HEK293 (cell line): ENCODE measurements around the gene USP33.

Source experiments
- CTCF ChIA-PET: fragments of 350-600 bp; formaldehyde crosslinking; extraction: SDS; loops from one replicate; lab custom pipeline; 2021; ENCODE audit warnings: antibody characterized with exemption; lab: Yijun Ruan, JAX
- POLR2A ChIA-PET: fragments of 300-600 bp; formaldehyde crosslinking; extraction: SDS; loops from one replicate; lab custom pipeline; 2020; ENCODE audit warnings: antibody characterized with exemption, inconsistent platforms; lab: Yijun Ruan, JAX
- H3K27ac ChIP-seq: fragments of 200-500 bp; sonication (Bioruptor generic); 2 replicates; pipeline ENCODE4 v1.5.1; 2014; ENCODE audit warnings: low read depth, low read length, control low read depth, inconsistent platforms; ENCODE audit errors: extremely low read depth
- H3K36me3 ChIP-seq, 2 experiments: fragments of 200-500 bp in 1 of 2; sonication (Bioruptor generic) in 1 of 2; 1 replicate in 1 of 2; 2 replicates in 1 of 2; pipeline ENCODE4 v1.5.1; 2014 to 2017; ENCODE audit warnings: inconsistent platforms in 2 of 2, low read length in 2 of 2; ENCODE audit not compliant: control insufficient read depth in 2 of 2, insufficient read depth in 1 of 2
- H3K4me1 ChIP-seq: fragments of 200-500 bp; sonication (Bioruptor generic); 2 replicates; pipeline ENCODE4 v1.5.1; 2014; ENCODE audit warnings: mild to moderate bottlenecking, low read length, inconsistent platforms; ENCODE audit not compliant: control insufficient read depth, insufficient read depth
- H3K4me3 ChIP-seq: 2 replicates; pipeline ENCODE4 v1.5.1; 2011; ENCODE audit warnings: low read depth, mild to moderate bottlenecking, control low read depth, low read length, moderate library complexity
- H3K9me3 ChIP-seq: fragments of 200-500 bp; sonication (Bioruptor generic); 2 replicates; pipeline ENCODE4 v1.5.1; 2014; ENCODE audit warnings: low read depth, low read length, inconsistent platforms; ENCODE audit not compliant: control insufficient read depth, insufficient read depth
- BCL11A ChIP-seq: fragments of 450-650 bp; formaldehyde crosslinking; IDR thresholded peaks from 2 replicates; pipeline ENCODE4 v1.5.1; 2016; ENCODE audit warnings: low read depth, missing biosample characterization, missing genetic modification characterization
- EGR2 ChIP-seq: fragments of 450-650 bp; formaldehyde crosslinking; IDR thresholded peaks from 2 replicates; pipeline ENCODE4 v1.5.1; 2016; ENCODE audit warnings: low read depth, missing biosample characterization, missing genetic modification characterization
- FEZF1 ChIP-seq: fragments of 450-650 bp; formaldehyde crosslinking; IDR thresholded peaks from 2 replicates; pipeline ENCODE4 v1.5.1; 2016; ENCODE audit warnings: missing biosample characterization, missing genetic modification characterization
- KLF10 ChIP-seq: fragments of 450-650 bp; IDR thresholded peaks from 2 replicates; pipeline ENCODE4 v1.5.1; 2018; ENCODE audit warnings: missing biosample characterization, mild to moderate bottlenecking, missing genetic modification characterization
- KLF16 ChIP-seq: fragments of 450-650 bp; formaldehyde crosslinking; IDR thresholded peaks from 2 replicates; pipeline ENCODE4 v1.5.1; 2017; ENCODE audit warnings: missing biosample characterization, missing genetic modification characterization
- PRDM1 ChIP-seq: fragments of 450-650 bp; formaldehyde crosslinking; IDR thresholded peaks from 2 replicates; pipeline ENCODE4; 2016; ENCODE audit warnings: missing biosample characterization, missing genetic modification characterization
- ZBTB7A ChIP-seq: fragments of 450-650 bp; formaldehyde crosslinking; IDR thresholded peaks from 2 replicates; pipeline ENCODE4 v1.5.1; 2016; ENCODE audit warnings: low read depth, missing biosample characterization, missing genetic modification characterization
- ZNF112 ChIP-seq: fragments of 450-650 bp; formaldehyde crosslinking; IDR thresholded peaks from 2 replicates; pipeline ENCODE4 v1.5.0; 2017; ENCODE audit warnings: missing biosample characterization, missing genetic modification characterization
- ZNF146 ChIP-seq: fragments of 450-650 bp; formaldehyde crosslinking; IDR thresholded peaks from 2 replicates; pipeline ENCODE4 v1.5.1; 2016; ENCODE audit warnings: missing biosample characterization, missing genetic modification characterization
- ZNF239 ChIP-seq: fragments of 450-650 bp; formaldehyde crosslinking; IDR thresholded peaks from 2 replicates; pipeline ENCODE4 v1.5.1; 2016; ENCODE audit warnings: missing biosample characterization, missing genetic modification characterization
- ZNF24 ChIP-seq: fragments of 450-650 bp; formaldehyde crosslinking; IDR thresholded peaks from 2 replicates; pipeline ENCODE4 v1.5.1; 2016; ENCODE audit warnings: missing biosample characterization, missing genetic modification characterization
- ZNF341 ChIP-seq: fragments of 450-650 bp; formaldehyde crosslinking; IDR thresholded peaks from 2 replicates; pipeline ENCODE4; 2016; ENCODE audit warnings: low read depth, missing biosample characterization, missing genetic modification characterization
- ZNF37A ChIP-seq: fragments of 450-650 bp; IDR thresholded peaks from 2 replicates; pipeline ENCODE4 v1.5.1; 2018; ENCODE audit warnings: missing biosample characterization, missing genetic modification characterization
- ZNF610 ChIP-seq: fragments of 450-650 bp; formaldehyde crosslinking; IDR thresholded peaks from 2 replicates; pipeline ENCODE4 v1.5.1; 2016; ENCODE audit warnings: missing biosample characterization, missing genetic modification characterization, borderline replicate concordance
- ZNF677 ChIP-seq: fragments of 450-650 bp; IDR thresholded peaks from 2 replicates; pipeline ENCODE4 v1.5.0; 2018; ENCODE audit warnings: missing biosample characterization, mild to moderate bottlenecking, missing genetic modification characterization, moderate library complexity
- ZNF747 ChIP-seq: fragments of 450-650 bp; formaldehyde crosslinking; IDR thresholded peaks from 2 replicates; pipeline ENCODE4 v1.5.1; 2016; ENCODE audit warnings: missing biosample characterization, missing genetic modification characterization
- TF ChIP-seq, protein P1 (sequence below): fragments of 450-650 bp; formaldehyde crosslinking; IDR thresholded peaks from 2 replicates; pipeline ENCODE4 v1.5.1; 2016; ENCODE audit warnings: missing biosample characterization, missing genetic modification characterization
- TF ChIP-seq, protein P2 (sequence below): fragments of 450-650 bp; formaldehyde crosslinking; IDR thresholded peaks from 2 replicates; pipeline ENCODE4 v1.5.1; 2017; ENCODE audit warnings: missing biosample characterization, missing genetic modification characterization
- TF ChIP-seq, protein P3 (sequence below): fragments of 450-650 bp; formaldehyde crosslinking; IDR thresholded peaks from 2 replicates; pipeline ENCODE4 v1.5.1; 2016; ENCODE audit warnings: missing biosample characterization, missing genetic modification characterization
- TF ChIP-seq, protein P4 (sequence below): fragments of 450-650 bp; formaldehyde crosslinking; IDR thresholded peaks from 2 replicates; pipeline ENCODE4 v1.5.1; 2016; ENCODE audit warnings: missing biosample characterization, missing genetic modification characterization
- TF ChIP-seq, protein P5 (sequence below): fragments of 450-650 bp; formaldehyde crosslinking; IDR thresholded peaks from 2 replicates; pipeline ENCODE4; 2016; ENCODE audit warnings: missing biosample characterization, missing genetic modification characterization

USP33 gene

DNA sequence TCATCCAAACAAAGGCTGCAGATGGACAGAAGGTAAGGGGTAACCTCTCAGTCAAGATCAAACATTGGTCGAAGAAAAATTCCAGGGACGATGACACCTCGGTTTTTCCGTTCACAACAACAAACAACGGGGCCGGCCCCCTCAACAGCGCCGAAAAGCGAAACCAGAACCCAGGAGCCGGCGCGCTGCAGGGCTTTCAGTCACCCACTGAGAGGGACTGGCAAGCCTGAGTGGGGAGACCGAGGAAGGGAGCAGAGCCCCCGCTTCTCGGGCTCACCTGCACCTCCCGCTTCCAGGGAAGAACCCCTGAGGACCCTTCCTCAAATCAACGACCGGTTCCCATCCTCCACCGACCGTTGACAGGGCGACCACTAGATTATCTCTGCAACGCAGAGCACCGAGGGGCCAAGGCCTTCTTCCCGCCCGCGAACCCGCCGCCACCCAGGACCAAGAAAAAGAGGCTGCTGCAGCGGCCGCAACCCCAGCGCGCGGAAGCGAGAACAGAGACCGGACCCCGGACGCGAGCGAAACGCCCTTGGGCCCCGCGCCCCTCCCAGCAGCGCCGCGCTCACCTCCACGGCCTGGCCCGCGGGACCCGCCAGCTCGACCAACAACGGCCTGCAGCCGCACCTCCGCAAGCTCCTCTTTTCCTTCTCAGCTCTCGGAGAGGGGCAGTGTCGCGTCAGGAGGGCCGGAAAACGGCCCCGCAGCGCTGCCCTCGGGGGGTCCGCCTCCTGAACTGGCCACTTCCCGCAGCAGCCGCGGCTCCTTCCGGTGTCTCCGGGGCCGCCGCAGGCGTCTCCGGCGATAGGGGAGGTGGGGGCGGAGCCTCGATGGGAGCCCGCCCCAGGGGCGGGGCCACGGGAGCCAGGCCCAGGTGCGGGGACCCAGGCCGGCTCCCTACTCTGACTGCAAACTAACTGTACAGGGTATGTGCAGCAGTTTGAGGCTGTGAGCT is at the start of gene USP33 (continued):
- TF ChIP-seq, protein P1, sequence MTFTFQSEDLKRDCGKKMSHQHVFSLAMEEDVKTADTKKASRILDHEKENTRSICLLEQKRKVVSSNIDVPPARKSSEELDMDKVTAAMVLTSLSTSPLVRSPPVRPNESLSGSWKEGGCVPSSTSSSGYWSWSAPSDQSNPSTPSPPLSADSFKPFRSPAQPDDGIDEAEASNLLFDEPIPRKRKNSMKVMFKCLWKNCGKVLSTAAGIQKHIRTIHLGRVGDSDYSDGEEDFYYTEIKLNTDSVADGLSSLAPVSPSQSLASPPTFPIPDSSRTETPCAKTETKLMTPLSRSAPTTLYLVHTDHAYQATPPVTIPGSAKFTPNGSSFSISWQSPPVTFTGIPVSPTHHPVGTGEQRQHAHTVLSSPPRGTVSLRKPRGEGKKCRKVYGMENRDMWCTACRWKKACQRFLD (tag by site-specific recombination), result no peak

DNA sequence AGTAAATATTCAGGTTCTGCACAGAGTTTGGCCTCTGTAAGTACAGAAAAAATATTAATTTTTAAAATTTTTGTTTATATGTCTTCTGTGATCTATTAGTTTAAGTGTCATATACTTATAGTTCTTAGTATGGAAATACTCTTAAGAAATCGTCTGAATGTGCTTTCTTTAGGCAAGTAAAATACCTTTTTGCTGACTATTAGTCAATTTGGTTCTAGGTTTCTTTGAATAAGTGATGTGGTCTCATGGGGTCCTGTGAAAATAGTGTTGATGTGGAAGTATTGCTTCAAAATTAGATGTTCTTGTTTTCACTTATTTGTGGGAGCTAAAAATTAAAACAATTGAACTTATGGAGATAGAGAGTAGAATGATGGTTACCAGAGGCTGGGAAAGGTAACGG is 43.7 kb upstream of the USP33 start:
- no peaks in the 10 kb centered on the region for H3K9me3 ChIP-seq
- ChIA-PET POLR2A (no interaction called here), CTCF (interaction anchor here (0.8 kb wide), 1 partner anchor 19 kb away, joined by 3 read pairs; no protein-coding TSS in a partner anchor)
- H3K4me1 ChIP-seq, result no peaks in the 10 kb centered on the region
- no peak overlapping the region for H3K4me3 ChIP-seq
- H3K27ac ChIP-seq, result no peak overlapping the region
- TF ChIP-seq ZNF239 (tag by site-specific recombination) (no peak), ZNF37A (tag by site-specific recombination) (no peak), ZNF146 (no peak), ZNF610 (tag by site-specific recombination) (no peak), ZNF341 (tag by site-specific recombination) (no peak), ZNF24 (tag by site-specific recombination) (no peak), ZNF747 (tag by site-specific recombination) (no peak), ZNF677 (tag by site-specific recombination) (no peak), EGR2 (tag by site-specific recombination) (no peak), KLF10 (tag by site-specific recombination) (no peak), PRDM1 (tag by site-specific recombination) (no peak), FEZF1 (tag by site-specific recombination) (no peak), KLF16 (tag by site-specific recombination) (no peak), ZBTB7A (tag by site-specific recombination) (no peak), ZNF112 (no peak), BCL11A (no peak)
- TF ChIP-seq, protein P2, sequence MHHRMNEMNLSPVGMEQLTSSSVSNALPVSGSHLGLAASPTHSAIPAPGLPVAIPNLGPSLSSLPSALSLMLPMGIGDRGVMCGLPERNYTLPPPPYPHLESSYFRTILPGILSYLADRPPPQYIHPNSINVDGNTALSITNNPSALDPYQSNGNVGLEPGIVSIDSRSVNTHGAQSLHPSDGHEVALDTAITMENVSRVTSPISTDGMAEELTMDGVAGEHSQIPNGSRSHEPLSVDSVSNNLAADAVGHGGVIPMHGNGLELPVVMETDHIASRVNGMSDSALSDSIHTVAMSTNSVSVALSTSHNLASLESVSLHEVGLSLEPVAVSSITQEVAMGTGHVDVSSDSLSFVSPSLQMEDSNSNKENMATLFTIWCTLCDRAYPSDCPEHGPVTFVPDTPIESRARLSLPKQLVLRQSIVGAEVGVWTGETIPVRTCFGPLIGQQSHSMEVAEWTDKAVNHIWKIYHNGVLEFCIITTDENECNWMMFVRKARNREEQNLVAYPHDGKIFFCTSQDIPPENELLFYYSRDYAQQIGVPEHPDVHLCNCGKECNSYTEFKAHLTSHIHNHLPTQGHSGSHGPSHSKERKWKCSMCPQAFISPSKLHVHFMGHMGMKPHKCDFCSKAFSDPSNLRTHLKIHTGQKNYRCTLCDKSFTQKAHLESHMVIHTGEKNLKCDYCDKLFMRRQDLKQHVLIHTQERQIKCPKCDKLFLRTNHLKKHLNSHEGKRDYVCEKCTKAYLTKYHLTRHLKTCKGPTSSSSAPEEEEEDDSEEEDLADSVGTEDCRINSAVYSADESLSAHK (tag by site-specific recombination), result no peak
- TF ChIP-seq, protein P3, sequence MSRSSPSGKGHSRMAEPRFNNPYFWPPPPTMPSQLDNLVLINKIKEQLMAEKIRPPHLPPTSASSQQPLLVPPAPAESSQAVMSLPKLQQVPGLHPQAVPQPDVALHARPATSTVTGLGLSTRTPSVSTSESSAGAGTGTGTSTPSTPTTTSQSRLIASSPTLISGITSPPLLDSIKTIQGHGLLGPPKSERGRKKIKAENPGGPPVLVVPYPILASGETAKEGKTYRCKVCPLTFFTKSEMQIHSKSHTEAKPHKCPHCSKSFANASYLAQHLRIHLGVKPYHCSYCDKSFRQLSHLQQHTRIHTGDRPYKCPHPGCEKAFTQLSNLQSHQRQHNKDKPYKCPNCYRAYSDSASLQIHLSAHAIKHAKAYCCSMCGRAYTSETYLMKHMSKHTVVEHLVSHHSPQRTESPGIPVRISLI (tag by site-specific recombination), result no peak
- TF ChIP-seq, protein P4, sequence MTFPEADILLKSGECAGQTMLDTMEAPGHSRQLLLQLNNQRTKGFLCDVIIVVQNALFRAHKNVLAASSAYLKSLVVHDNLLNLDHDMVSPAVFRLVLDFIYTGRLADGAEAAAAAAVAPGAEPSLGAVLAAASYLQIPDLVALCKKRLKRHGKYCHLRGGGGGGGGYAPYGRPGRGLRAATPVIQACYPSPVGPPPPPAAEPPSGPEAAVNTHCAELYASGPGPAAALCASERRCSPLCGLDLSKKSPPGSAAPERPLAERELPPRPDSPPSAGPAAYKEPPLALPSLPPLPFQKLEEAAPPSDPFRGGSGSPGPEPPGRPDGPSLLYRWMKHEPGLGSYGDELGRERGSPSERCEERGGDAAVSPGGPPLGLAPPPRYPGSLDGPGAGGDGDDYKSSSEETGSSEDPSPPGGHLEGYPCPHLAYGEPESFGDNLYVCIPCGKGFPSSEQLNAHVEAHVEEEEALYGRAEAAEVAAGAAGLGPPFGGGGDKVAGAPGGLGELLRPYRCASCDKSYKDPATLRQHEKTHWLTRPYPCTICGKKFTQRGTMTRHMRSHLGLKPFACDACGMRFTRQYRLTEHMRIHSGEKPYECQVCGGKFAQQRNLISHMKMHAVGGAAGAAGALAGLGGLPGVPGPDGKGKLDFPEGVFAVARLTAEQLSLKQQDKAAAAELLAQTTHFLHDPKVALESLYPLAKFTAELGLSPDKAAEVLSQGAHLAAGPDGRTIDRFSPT (tag by site-specific recombination), result no peak
- TF ChIP-seq, protein P5, sequence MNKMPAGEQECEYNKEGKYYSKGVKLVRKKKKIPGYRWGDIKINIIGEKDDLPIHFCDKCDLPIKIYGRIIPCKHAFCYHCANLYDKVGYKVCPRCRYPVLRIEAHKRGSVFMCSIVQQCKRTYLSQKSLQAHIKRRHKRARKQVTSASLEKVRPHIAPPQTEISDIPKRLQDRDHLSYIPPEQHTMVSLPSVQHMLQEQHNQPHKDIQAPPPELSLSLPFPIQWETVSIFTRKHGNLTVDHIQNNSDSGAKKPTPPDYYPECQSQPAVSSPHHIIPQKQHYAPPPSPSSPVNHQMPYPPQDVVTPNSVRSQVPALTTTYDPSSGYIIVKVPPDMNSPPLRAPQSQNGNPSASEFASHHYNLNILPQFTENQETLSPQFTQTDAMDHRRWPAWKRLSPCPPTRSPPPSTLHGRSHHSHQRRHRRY (tag by site-specific recombination), result no peak
- TF ChIP-seq, all 188 proteins: peak for 0
- peaks cover 26 to 39% of the 10 kb centered on the region in 2 experiments for H3K36me3 ChIP-seq
